SK-N-MC (cell line): ENCODE results near the gene MYO15A.

Source experiments
- EZH2 ChIP-seq: fragments of 200-600 bp; sonication (generic); IDR thresholded peaks from one replicate; pipeline ENCODE4 v1.6.1; 2017; ENCODE audit warnings: antibody characterized with exemption
- FOXP2 ChIP-seq: optimal IDR thresholded peaks from 2 replicates; pipeline ENCODE3; 2011; ENCODE audit warnings: mild to moderate bottlenecking, moderate library complexity; ENCODE audit not compliant: insufficient read depth; ENCODE audit errors: extremely low read length, control extremely low read depth
- POLR2AphosphoS5 ChIP-seq: IDR thresholded peaks from 2 replicates; pipeline ENCODE4 v1.6.1; 2012; ENCODE audit warnings: mild to moderate bottlenecking, low read depth, low read length, borderline replicate concordance

GRCh38 chr17:18107971-18108370 lies 585 bp upstream of the MYO15A start:
- no peak for TF ChIP-seq EZH2
- TF ChIP-seq POLR2AphosphoS5, result no peak
- TF ChIP-seq FOXP2, result no peak
